SK-N-MC (cell line): ENCODE data around the gene SUCLG2.

ENCODE experiments used
- EZH2 ChIP-seq: fragments of 200-600 bp; sonication (generic); IDR thresholded peaks from one replicate; pipeline ENCODE4 v1.6.1; 2017; ENCODE audit warnings: antibody characterized with exemption
- FOXP2 ChIP-seq: optimal IDR thresholded peaks from 2 replicates; pipeline ENCODE3; 2011; ENCODE audit warnings: mild to moderate bottlenecking, moderate library complexity; ENCODE audit not compliant: insufficient read depth; ENCODE audit errors: extremely low read length, control extremely low read depth
- POLR2AphosphoS5 ChIP-seq: IDR thresholded peaks from 2 replicates; pipeline ENCODE4 v1.6.1; 2012; ENCODE audit warnings: mild to moderate bottlenecking, low read depth, low read length, borderline replicate concordance

DNA sequence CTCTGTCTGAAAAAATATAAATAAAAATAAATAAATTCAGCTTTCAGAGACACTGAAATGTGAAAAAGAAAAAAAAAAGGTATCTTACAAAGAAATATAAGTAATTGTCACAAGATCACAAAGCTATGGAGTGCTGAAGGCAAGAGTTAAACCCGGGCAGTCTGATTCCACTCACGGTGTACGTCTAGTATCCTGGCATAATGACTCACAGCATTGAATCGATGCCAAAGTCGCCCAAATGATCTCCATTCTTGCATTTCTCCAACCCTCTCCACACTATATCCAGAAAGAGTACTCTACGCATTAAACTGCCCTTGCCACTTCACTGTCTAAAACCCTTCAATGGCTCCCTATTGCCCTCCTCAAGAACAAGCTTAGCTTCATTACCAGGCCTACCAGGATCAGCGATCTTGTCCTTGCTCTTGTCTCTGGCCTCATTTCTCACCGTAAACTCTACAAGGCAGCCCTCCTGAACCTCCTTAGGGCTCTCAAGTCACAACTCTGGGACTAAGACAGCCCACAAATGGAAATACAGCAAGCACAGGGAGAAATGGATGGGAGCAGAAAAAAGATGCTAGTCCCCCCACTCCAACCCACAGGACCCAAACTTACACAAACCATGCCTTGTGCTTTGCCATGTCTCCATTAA lies 7.7 kb downstream of the SUCLG2 start:
- TF ChIP-seq EZH2 (no peak), POLR2AphosphoS5 (no peak), FOXP2 (no peak)
